GM12872 (cell line): Measurements from ENCODE around the gene PNPLA7.

Source experiments
- TF ChIP-seq, protein P1 (sequence below): IDR thresholded peaks from 3 replicates; pipeline ENCODE4 v1.5.1; 2011; ENCODE audit warnings: low read depth, mild to moderate bottlenecking, low read length, moderate library complexity; ENCODE audit not compliant: insufficient read depth

The PNPLA7 gene

DNA sequence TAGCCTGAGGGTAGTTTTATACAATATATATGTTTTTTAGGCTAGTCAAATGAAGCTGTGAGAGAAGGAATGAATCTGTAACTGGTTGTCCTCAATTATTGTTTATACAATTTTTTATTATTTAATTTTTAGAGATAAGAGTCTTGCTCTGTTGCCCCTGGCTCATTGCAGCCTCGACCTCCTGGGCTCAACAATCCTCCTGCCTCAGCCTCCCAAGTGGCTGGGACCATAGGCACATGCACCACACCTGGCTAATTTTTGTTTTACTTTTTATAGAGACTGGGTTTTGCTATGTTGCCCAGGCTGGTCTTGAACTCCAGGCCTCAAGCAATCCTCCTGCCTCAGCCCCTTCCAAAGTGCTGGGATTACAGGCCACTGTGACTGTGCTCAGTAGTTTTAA, 4.1 kb upstream of the PNPLA7 start:
- TF ChIP-seq, protein P1, sequence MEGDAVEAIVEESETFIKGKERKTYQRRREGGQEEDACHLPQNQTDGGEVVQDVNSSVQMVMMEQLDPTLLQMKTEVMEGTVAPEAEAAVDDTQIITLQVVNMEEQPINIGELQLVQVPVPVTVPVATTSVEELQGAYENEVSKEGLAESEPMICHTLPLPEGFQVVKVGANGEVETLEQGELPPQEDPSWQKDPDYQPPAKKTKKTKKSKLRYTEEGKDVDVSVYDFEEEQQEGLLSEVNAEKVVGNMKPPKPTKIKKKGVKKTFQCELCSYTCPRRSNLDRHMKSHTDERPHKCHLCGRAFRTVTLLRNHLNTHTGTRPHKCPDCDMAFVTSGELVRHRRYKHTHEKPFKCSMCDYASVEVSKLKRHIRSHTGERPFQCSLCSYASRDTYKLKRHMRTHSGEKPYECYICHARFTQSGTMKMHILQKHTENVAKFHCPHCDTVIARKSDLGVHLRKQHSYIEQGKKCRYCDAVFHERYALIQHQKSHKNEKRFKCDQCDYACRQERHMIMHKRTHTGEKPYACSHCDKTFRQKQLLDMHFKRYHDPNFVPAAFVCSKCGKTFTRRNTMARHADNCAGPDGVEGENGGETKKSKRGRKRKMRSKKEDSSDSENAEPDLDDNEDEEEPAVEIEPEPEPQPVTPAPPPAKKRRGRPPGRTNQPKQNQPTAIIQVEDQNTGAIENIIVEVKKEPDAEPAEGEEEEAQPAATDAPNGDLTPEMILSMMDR: no peak

GRCh38 chr9:137552022-137552768, 2.0 kb upstream of the PNPLA7 start:
- TF ChIP-seq, protein P1: no peak

GRCh38 chr9:137551264-137552021, 1.2 kb upstream of the PNPLA7 start, which contains the start of gene MRPL41:
Gene MRPL41 (plus strand): TSS chr9:137551879. CDS start chr9:137552082, 203 bp downstream.
- TF ChIP-seq, protein P1: peak; percentile 48; the same call in 2 of the 3 replicates

DNA sequence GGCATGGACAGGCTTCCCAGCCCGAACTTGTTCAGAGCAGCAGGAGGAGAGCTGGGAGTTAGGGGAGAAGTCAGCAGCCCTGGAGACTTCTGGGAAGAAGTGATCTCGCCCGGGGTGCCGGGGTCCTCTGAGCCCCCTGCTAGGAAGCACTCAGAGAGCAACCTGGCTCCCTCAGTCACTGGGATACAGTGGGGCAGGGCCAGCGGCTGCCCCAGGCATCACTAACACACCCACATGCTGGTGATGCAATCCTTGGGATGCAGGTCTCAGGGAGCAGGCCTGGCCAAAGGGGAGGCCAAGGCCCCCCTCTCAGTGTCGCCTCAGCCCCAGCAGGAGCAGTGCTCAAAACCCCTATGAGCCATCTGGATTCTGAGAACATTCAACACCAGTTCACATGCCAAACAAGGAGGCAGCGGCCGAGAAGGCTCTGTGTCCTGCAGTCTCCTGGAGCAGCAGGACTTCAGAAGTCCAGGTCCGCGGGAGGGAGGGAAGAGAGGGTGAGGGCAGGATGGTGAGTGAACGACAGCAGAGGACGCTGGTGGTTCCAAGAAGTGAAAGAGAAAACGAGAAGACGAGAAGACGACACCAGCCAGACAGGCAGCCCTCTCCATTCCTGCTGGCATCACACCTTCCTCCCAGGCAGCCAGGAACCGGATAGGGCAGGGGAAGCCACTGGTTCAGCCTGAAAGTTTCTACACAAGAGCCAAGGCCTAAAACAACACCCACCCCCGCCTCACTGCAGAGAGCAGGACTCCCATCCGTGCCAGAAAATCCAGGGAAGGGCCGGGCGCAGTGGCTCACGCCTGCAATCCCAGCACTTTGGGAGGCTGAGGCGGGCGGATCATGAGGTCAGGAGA, 2.3 kb downstream of the PNPLA7 start:
- TF ChIP-seq, protein P1: no peak

- TF ChIP-seq, protein P1: no peak
Measured at GRCh38 chr9:137545123-137545522, 5.1 kb downstream of the PNPLA7 start.

DNA sequence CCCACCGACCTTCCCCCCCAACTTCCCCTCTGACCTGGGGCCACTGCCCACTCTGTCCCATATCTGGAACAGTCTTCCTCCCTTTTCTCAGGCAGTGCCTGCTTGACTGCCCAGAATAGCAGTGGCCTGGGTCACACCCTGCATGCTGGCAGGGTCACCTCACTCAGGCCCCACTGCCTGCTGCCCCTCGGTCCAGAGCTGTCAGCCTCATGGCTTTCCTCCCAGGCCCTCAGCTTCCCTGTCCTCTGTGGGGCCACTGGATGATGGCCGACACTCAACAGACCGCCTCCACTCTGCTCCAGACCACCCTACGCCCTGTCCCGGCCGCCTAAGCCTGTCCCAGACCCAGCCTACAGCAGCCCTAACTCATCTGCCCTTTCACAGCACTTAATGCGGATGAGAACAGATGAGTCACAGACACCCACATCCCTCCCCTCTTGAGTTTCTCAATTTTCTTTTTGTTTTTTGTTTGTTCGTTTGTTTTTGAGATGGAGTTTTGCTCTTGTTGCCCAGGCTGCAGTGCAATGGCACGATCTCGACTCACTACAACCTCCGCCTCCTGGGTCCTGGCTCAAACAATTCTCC, 5.9 kb downstream of the PNPLA7 start:
- TF ChIP-seq, protein P1: no peak
